B cell (primary cell): ENCODE data around the gene RIMBP2.

Experiments
- EZH2 ChIP-seq: IDR thresholded peaks from 2 replicates; pipeline ENCODE4 v1.6.1; 2012; ENCODE audit warnings: borderline replicate concordance, low read depth, mild to moderate bottlenecking, moderate library complexity, low read length; ENCODE audit not compliant: insufficient read depth, poor library complexity, severe bottlenecking
- TF ChIP-seq, protein P1 (sequence below): fragments of 200-600 bp; IDR thresholded peaks from one replicate; pipeline ENCODE4 v1.8.0; 2022; ENCODE audit warnings: antibody characterized with exemption, mild to moderate bottlenecking

DNA sequence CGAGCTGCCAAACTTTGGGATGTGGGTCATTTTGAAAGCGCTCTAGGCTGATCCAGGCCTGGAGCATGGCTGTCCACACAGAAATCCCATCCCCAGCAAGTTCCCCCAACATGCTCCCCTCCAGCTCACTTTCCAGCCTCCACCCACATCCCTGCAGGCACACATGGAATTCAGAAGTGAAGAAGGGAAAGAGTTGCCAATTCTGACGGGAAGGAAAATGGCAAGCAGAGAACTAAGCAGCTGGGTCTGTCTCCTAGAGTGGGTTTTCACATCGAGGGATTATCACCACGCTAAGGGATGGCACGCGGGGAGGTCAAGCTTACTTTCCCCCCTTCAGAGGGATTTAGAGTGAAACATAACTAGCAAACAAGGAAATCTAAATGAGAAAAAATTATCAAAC, 142.3 kb downstream of the RIMBP2 start:
- TF ChIP-seq, protein P1, sequence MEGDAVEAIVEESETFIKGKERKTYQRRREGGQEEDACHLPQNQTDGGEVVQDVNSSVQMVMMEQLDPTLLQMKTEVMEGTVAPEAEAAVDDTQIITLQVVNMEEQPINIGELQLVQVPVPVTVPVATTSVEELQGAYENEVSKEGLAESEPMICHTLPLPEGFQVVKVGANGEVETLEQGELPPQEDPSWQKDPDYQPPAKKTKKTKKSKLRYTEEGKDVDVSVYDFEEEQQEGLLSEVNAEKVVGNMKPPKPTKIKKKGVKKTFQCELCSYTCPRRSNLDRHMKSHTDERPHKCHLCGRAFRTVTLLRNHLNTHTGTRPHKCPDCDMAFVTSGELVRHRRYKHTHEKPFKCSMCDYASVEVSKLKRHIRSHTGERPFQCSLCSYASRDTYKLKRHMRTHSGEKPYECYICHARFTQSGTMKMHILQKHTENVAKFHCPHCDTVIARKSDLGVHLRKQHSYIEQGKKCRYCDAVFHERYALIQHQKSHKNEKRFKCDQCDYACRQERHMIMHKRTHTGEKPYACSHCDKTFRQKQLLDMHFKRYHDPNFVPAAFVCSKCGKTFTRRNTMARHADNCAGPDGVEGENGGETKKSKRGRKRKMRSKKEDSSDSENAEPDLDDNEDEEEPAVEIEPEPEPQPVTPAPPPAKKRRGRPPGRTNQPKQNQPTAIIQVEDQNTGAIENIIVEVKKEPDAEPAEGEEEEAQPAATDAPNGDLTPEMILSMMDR: no peak
- TF ChIP-seq EZH2: no peak
